GM12878 (cell line): Measurements from ENCODE around the gene ACTR5.

ENCODE experiments used
- CBX3 ChIP-seq: fragments of 200-600 bp; sonication (generic); IDR thresholded peaks from 2 replicates; pipeline ENCODE4 v1.6.1; 2016; ENCODE audit warnings: low read depth, borderline replicate concordance
- CEBPB ChIP-seq, 2 experiments: fragments of 150-350 bp in 1 of 2; IDR thresholded peaks; 2 replicates each; pipeline ENCODE4 v1.6.1; 2012 to 2014; ENCODE audit warnings: low read depth in 2 of 2, low read length in 2 of 2, borderline replicate concordance in 1 of 2, inconsistent platforms in 1 of 2
- EZH2 ChIP-seq: IDR thresholded peaks from 2 replicates; pipeline ENCODE4 v1.6.1; 2012; ENCODE audit warnings: low read depth, mild to moderate bottlenecking, control low read depth, inconsistent platforms, low read length, borderline replicate concordance; ENCODE audit not compliant: control insufficient read depth
- GABPA ChIP-seq: IDR thresholded peaks from 2 replicates; pipeline ENCODE4 v1.6.1; 2014; ENCODE audit warnings: antibody characterized with exemption, low read depth, mild to moderate bottlenecking, inconsistent platforms
- NFYB ChIP-seq: IDR thresholded peaks from 2 replicates; pipeline ENCODE4 v1.6.1; 2011; ENCODE audit warnings: low read depth, mild to moderate bottlenecking, low read length, improper control_type of control experiment, moderate library complexity; ENCODE audit not compliant: insufficient read depth
- PAX8 ChIP-seq: fragments of 450-650 bp; IDR thresholded peaks from 2 replicates; pipeline ENCODE4 v1.6.1; 2017; ENCODE audit warnings: mild to moderate bottlenecking, moderate library complexity
- TF ChIP-seq, protein P1 (sequence below), 3 experiments: IDR thresholded peaks in 2 of 3; conservative IDR thresholded peaks in 1 of 3; 2 replicates each; pipeline ENCODE4 v1.5.1; 2011; ENCODE audit warnings: low read depth in 3 of 3, low read length in 3 of 3, mild to moderate bottlenecking in 3 of 3, control low read depth in 2 of 3, moderate library complexity in 2 of 3, inconsistent platforms in 1 of 3, mixed read lengths in 1 of 3; ENCODE audit not compliant: control insufficient read depth in 2 of 3, insufficient read depth in 1 of 3; ENCODE audit errors: extremely low read depth in 1 of 3
- TF ChIP-seq, protein P2 (sequence below): fragments of 450-650 bp; IDR thresholded peaks from 2 replicates; pipeline ENCODE4 v1.6.1; 2017; ENCODE audit warnings: mild to moderate bottlenecking

DNA sequence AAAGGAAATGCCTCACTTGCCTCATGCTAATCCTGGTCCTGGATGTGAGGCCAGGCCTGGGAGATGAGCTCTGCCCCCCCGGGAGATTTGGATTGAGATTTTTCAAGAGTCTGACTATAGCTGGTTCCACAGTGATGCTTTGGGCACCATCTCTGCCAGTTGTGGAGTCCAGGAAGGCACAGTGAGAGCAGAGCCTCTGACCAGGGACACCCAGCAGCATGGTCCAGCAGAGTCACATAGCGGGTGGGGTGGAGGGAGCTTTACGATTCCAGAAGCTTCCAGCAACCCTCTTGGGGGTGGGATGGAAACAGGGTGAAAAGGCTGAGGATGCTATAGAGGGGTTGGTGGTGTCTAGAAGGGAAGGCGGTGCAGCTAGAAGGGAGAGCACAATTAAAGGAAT, 15.3 kb upstream of the ACTR5 start:
- TF ChIP-seq EZH2 (no peak), CBX3 (no peak), PAX8 (no peak), CEBPB (IDR thresholded peaks at IDR 0.05; ENCODE audit: borderline replicate concordance in 1 of 2, low read depth in 2 of 2, low read length in 2 of 2) (no peak), GABPA (no peak), NFYB (no peak)
- TF ChIP-seq, protein P1, sequence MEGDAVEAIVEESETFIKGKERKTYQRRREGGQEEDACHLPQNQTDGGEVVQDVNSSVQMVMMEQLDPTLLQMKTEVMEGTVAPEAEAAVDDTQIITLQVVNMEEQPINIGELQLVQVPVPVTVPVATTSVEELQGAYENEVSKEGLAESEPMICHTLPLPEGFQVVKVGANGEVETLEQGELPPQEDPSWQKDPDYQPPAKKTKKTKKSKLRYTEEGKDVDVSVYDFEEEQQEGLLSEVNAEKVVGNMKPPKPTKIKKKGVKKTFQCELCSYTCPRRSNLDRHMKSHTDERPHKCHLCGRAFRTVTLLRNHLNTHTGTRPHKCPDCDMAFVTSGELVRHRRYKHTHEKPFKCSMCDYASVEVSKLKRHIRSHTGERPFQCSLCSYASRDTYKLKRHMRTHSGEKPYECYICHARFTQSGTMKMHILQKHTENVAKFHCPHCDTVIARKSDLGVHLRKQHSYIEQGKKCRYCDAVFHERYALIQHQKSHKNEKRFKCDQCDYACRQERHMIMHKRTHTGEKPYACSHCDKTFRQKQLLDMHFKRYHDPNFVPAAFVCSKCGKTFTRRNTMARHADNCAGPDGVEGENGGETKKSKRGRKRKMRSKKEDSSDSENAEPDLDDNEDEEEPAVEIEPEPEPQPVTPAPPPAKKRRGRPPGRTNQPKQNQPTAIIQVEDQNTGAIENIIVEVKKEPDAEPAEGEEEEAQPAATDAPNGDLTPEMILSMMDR (IDR thresholded peaks at IDR 0.05 in 2 of 3, conservative IDR thresholded peaks at IDR 0.05 in 1 of 3; ENCODE audit: control insufficient read depth in 2 of 3, extremely low read depth in 1 of 3, insufficient read depth in 1 of 3, low read depth in 3 of 3, low read length in 3 of 3) = no peak
- TF ChIP-seq, protein P2, sequence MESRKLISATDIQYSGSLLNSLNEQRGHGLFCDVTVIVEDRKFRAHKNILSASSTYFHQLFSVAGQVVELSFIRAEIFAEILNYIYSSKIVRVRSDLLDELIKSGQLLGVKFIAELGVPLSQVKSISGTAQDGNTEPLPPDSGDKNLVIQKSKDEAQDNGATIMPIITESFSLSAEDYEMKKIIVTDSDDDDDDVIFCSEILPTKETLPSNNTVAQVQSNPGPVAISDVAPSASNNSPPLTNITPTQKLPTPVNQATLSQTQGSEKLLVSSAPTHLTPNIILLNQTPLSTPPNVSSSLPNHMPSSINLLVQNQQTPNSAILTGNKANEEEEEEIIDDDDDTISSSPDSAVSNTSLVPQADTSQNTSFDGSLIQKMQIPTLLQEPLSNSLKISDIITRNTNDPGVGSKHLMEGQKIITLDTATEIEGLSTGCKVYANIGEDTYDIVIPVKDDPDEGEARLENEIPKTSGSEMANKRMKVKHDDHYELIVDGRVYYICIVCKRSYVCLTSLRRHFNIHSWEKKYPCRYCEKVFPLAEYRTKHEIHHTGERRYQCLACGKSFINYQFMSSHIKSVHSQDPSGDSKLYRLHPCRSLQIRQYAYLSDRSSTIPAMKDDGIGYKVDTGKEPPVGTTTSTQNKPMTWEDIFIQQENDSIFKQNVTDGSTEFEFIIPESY = no peak
